ENCODE data around the gene CLEC10A. TPM values are rescaled to one million over a fixed set of nuclear protein-coding genes. Genes with fewer than 3 reads are reported as not detected.

The CLEC10A gene
- polyA plus RNA-seq, 1 experiment = not detected

- CTCF ChIA-PET = interaction anchor here (1.1 to 1.6 kb wide), 2 partner anchors 32 to 59 kb away, joined by 5 to 8 read pairs; no protein-coding TSS in a partner anchor
- DNase-seq (ENCODE audit: low read depth) = no peak
- H3K36me3 ChIP-seq (ENCODE audit: control insufficient read depth, insufficient read depth, low read length) = no peaks in the 10 kb centered on the region
- TF ChIP-seq, protein P1, sequence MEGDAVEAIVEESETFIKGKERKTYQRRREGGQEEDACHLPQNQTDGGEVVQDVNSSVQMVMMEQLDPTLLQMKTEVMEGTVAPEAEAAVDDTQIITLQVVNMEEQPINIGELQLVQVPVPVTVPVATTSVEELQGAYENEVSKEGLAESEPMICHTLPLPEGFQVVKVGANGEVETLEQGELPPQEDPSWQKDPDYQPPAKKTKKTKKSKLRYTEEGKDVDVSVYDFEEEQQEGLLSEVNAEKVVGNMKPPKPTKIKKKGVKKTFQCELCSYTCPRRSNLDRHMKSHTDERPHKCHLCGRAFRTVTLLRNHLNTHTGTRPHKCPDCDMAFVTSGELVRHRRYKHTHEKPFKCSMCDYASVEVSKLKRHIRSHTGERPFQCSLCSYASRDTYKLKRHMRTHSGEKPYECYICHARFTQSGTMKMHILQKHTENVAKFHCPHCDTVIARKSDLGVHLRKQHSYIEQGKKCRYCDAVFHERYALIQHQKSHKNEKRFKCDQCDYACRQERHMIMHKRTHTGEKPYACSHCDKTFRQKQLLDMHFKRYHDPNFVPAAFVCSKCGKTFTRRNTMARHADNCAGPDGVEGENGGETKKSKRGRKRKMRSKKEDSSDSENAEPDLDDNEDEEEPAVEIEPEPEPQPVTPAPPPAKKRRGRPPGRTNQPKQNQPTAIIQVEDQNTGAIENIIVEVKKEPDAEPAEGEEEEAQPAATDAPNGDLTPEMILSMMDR (IDR thresholded peaks at IDR 0.05; ENCODE audit: insufficient read depth, low read depth, low read length) = no peak
- POLR2A ChIA-PET = no interaction called here
- H3K4me3 ChIP-seq (ENCODE audit: low read depth, low read length) = no peak overlapping the region
- no peaks in the 10 kb centered on the region for H3K27me3 ChIP-seq (ENCODE audit: control insufficient read depth, insufficient read depth, low read length)
Observed at GRCh38 chr17:7077911-7078546, 2.0 kb downstream of the CLEC10A start.

- TF ChIP-seq, protein P1 (IDR thresholded peaks at IDR 0.05; ENCODE audit: insufficient read depth, low read depth, low read length) = no peak
- CTCF ChIA-PET = interaction anchor here (1.1 kb wide), 1 partner anchor 89 kb away, joined by 3 read pairs; no protein-coding TSS in a partner anchor
- Histone ChIP-seq H3K36me3 (ENCODE audit: control insufficient read depth, insufficient read depth, low read length) (no peaks in the 10 kb centered on the region), H3K4me3 (ENCODE audit: low read depth, low read length) (no peak overlapping the region), H3K27me3 (ENCODE audit: control insufficient read depth, insufficient read depth, low read length) (0 out of 2 replicates have a peak, but pooled peaks cover 4% of the 10 kb centered on the region)
- no peak for DNase-seq (ENCODE audit: low read depth)
- POLR2A ChIA-PET = no interaction called here
Observed at GRCh38 chr17:7074931-7075330, 5.1 kb downstream of the CLEC10A start.

DNA sequence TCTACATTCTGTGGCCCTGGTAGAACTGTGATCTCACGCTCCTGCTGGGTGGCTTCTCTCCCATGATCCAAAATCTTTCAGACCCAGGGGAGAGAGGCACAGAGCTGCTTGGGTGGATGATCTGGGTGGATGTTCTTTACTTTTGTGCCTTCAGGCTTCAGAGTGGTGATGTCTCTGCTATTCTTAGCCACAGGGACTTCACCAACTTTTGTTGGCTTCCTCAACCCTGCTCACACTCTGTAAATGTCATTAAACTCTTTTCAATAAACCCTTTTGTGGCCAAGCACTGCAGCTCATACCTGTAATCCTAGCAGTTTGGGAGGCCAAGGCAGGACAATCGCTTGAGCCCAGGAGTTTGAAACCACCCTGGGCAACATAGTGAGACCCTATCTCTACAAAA lies 7.6 kb downstream of the CLEC10A start:
- ChIA-PET CTCF (interaction anchor here (0.7 kb wide), 1 partner anchor 584 kb away, joined by 3 read pairs; no protein-coding TSS in a partner anchor), POLR2A (no interaction called here)
- DNase-seq (ENCODE audit: low read depth) = no peak
- TF ChIP-seq, protein P1 (IDR thresholded peaks at IDR 0.05; ENCODE audit: insufficient read depth, low read depth, low read length) = no peak
- H3K27me3 ChIP-seq (ENCODE audit: control insufficient read depth, insufficient read depth, low read length) = 0 out of 2 replicates have a peak, but pooled peaks cover 4% of the 10 kb centered on the region
- no peak overlapping the region for H3K4me3 ChIP-seq (ENCODE audit: low read depth, low read length)
- H3K36me3 ChIP-seq (ENCODE audit: control insufficient read depth, insufficient read depth, low read length) = no peaks in the 10 kb centered on the region

GRCh38 chr17:7070712-7071111 lies 9.3 kb downstream of the CLEC10A start:
- H3K4me3 ChIP-seq (ENCODE audit: low read depth, low read length) = no peak overlapping the region
- H3K27me3 ChIP-seq (ENCODE audit: control insufficient read depth, insufficient read depth, low read length) = peaks cover 4% of the 10 kb centered on the region; the same call in 1 of the 2 replicates
- TF ChIP-seq, protein P1 (IDR thresholded peaks at IDR 0.05; ENCODE audit: insufficient read depth, low read depth, low read length) = no peak
- ChIA-PET POLR2A (no interaction called here), CTCF (no interaction called here)
- H3K36me3 ChIP-seq (ENCODE audit: control insufficient read depth, insufficient read depth, low read length) = no peaks in the 10 kb centered on the region
- no peak for DNase-seq (ENCODE audit: low read depth)

DNA sequence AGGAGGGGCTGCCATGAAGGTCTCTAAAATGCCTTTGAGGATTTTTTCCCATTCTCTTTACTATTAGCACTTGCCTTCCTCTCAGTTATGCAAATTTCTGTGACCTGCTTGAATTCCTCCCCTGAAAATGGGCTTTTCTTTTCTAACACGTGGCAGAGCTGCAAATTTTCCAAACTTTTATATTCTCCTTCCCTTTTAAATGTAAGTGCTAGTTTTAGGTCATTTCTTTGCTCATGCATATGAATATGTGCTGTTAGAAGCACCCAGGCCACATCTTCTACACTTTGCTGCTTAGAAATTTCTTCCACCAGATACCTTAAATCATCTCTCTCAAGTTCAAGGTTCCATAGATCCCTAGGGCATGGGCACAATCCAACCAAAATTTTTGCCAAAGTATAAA lies 11.8 kb downstream of the CLEC10A start:
- no peak for DNase-seq (ENCODE audit: low read depth)
- no peak overlapping the region for H3K4me3 ChIP-seq (ENCODE audit: low read depth, low read length)
- no peaks in the 10 kb centered on the region for H3K36me3 ChIP-seq (ENCODE audit: control insufficient read depth, insufficient read depth, low read length)
- CTCF ChIA-PET = no interaction called here
- TF ChIP-seq, protein P1 (IDR thresholded peaks at IDR 0.05; ENCODE audit: insufficient read depth, low read depth, low read length) = no peak
- H3K27me3 ChIP-seq (ENCODE audit: control insufficient read depth, insufficient read depth, low read length) = peaks cover 9% of the 10 kb centered on the region; the same call in 1 of the 2 replicates
- POLR2A ChIA-PET = no interaction called here
